HL-60 (cell line): ENCODE measurements around the gene IQGAP1.
"Not testable (repeated sequence)": the region's sequence is repeated elsewhere in the genome, so short reads cannot be mapped to it uniquely, and the experiment has no call there.

Source experiments
- DNase-seq, 2 experiments: peaks; one replicate each; pipeline ENCODE4 v3.0.0-alpha.2; 2010 to 2020; ENCODE audit warnings: low read depth in 1 of 2, low spot score in 1 of 2
- H3K27ac ChIP-seq: fragments of 250-450 bp; sonication (Bioruptor Pico); replicated peaks from 2 replicates; pipeline ENCODE4 v1.5.1; 2020; ENCODE audit warnings: mild to moderate bottlenecking, moderate library complexity
- H3K27me3 ChIP-seq: fragments of 250-450 bp; sonication (Bioruptor Pico); 2 replicates; pipeline ENCODE4 v1.5.1; 2021; ENCODE audit warnings: mild to moderate bottlenecking, moderate library complexity; ENCODE audit not compliant: insufficient read depth, poor library complexity, severe bottlenecking
- H3K4me3 ChIP-seq: replicated peaks from 2 replicates; pipeline ENCODE4 v1.5.1; 2011; ENCODE audit warnings: mild to moderate bottlenecking, control low read depth, low read length; ENCODE audit not compliant: insufficient read depth
- CTCF ChIP-seq: IDR thresholded peaks from one replicate; pipeline ENCODE4 v1.5.1; 2011; ENCODE audit warnings: low read length, control low read depth, inconsistent platforms; ENCODE audit not compliant: insufficient read depth
- GABPA ChIP-seq: IDR thresholded peaks from 2 replicates; pipeline ENCODE4 v1.6.1; 2012; ENCODE audit warnings: low read depth
- POLR2AphosphoS5 ChIP-seq: IDR thresholded peaks from 2 replicates; pipeline ENCODE4 v1.6.1; 2012; ENCODE audit warnings: low read depth
- REST ChIP-seq: IDR thresholded peaks from 2 replicates; pipeline ENCODE4 v1.6.1; 2012; ENCODE audit warnings: low read depth; ENCODE audit not compliant: insufficient replicate concordance
- SPI1 ChIP-seq: IDR thresholded peaks from 2 replicates; pipeline ENCODE4 v1.6.1; 2012; ENCODE audit warnings: low read depth, mild to moderate bottlenecking, borderline replicate concordance

The IQGAP1 gene

GRCh38 chr15:90512276-90512675, 124.2 kb downstream of the IQGAP1 start:
- peak overlapping the region; percentile 14; the same call in 1 of the 2 replicates for H3K27ac ChIP-seq
- no peaks in the 10 kb centered on the region for H3K27me3 ChIP-seq
- TF ChIP-seq SPI1 (peak; percentile 18; the same call in 1 of the 2 replicates), POLR2AphosphoS5 (no peak)
- no peak for DNase-seq
- H3K4me3 ChIP-seq, result no peak overlapping the region

GRCh38 chr15:90512981-90513380, 124.9 kb downstream of the IQGAP1 start:
- Histone ChIP-seq H3K27me3 (no peaks in the 10 kb centered on the region), H3K4me3 (no peak overlapping the region), H3K27ac (peak overlapping the region; percentile 14; the same call in 1 of the 2 replicates)
- peak in 1 of 2 experiments; percentile 18 for DNase-seq
- TF ChIP-seq GABPA (no peak), CTCF (no peak), POLR2AphosphoS5 (no peak)

GRCh38 chr15:90513448-90513847, 125.4 kb downstream of the IQGAP1 start:
- no peak for DNase-seq
- Histone ChIP-seq H3K27me3 (no peaks in the 10 kb centered on the region), H3K27ac (no peak overlapping the region), H3K4me3 (no peak overlapping the region)
- TF ChIP-seq POLR2AphosphoS5, result no peak
- no peak for TF ChIP-seq CTCF
- no peak for TF ChIP-seq GABPA
- TF ChIP-seq REST, result no peak
- no peak for TF ChIP-seq SPI1

GRCh38 chr15:90513893-90514292, 125.9 kb downstream of the IQGAP1 start:
- H3K4me3 ChIP-seq, H3K27ac ChIP-seq, H3K27me3 ChIP-seq, DNase-seq: not testable (repeated sequence)

GRCh38 chr15:90519688-90520087, 131.6 kb downstream of the IQGAP1 start:
- DNase-seq, result no peak
- TF ChIP-seq GABPA (no peak), REST (no peak), POLR2AphosphoS5 (no peak), CTCF (no peak), SPI1 (no peak)
- Histone ChIP-seq H3K27me3 (no peaks in the 10 kb centered on the region), H3K4me3 (no peak overlapping the region), H3K27ac (no peak overlapping the region)
